ENCODE results near the gene PDK2.

GRCh38 chr17:50099003-50099402 lies 3.9 kb downstream of the PDK2 start:
- no peak for TF ChIP-seq CTCF (conservative IDR thresholded peaks at IDR 0.05; ENCODE audit: low read depth, low read length)
- TF ChIP-seq EZH2 (IDR thresholded peaks at IDR 0.05; ENCODE audit: borderline replicate concordance, low read depth, low read length, poor library complexity, severe bottlenecking), result no peak

All from A673 (cell line).